Esophagus squamous epithelium (tissue), 5 donors: ENCODE results near the gene PCARE. TPM values are rescaled to one million over a fixed set of nuclear protein-coding genes. Genes with fewer than 3 reads are reported as not detected.

Source experiments
- DNase-seq: peaks from one replicate; lab custom pipeline; 2025; lab: John Stamatoyannopoulos, UW
- H3K27ac ChIP-seq, 4 donors: fragments of 200-600 bp; sonication (generic); one replicate each; pipeline ENCODE4 v1.5.1; 2016 to 2019; ENCODE audit warnings: mild to moderate bottlenecking in 1 of 4
- H3K27me3 ChIP-seq, 4 donors: fragments of 200-600 bp; sonication (generic); 1 replicate in 3 of 4; 2 replicates in 1 of 4; pipeline versions ENCODE4 v1.5.1 to v1.6.0; 2017 to 2021; ENCODE audit warnings: antibody characterized with exemption in 1 of 4
- H3K36me3 ChIP-seq, 3 donors: fragments of 200-600 bp; sonication (generic); one replicate each; pipeline ENCODE4 v1.5.1; 2016 to 2019
- H3K4me1 ChIP-seq, 3 donors: fragments of 200-600 bp; sonication (generic); one replicate each; pipeline ENCODE4 v1.5.1; 2017 to 2019
- H3K4me3 ChIP-seq, 4 donors: fragments of 200-600 bp; sonication (generic); 1 replicate in 3 of 4; 2 replicates in 1 of 4; pipeline ENCODE4 v1.5.1; 2016 to 2019; ENCODE audit warnings: mild to moderate bottlenecking in 2 of 4, moderate library complexity in 1 of 4
- H3K9me3 ChIP-seq, 3 donors: fragments of 200-600 bp; sonication (generic); one replicate each; pipeline ENCODE4 v1.5.1; 2016 to 2019
- POLR2A ChIP-seq, 4 donors: fragments of 450-650 bp; IDR thresholded peaks; one replicate each; pipeline ENCODE4 v1.6.1; 2017; ENCODE audit warnings: antibody characterized with exemption in 4 of 4, mild to moderate bottlenecking in 4 of 4, moderate library complexity in 3 of 4
- WGBS, 2 donors: methylation state at CpG; one replicate each; pipeline ENCODE4 v1.1.5; 2018; 5-methylcytosine and 5-hydroxymethylcytosine counted together
- intact Hi-C: fragments of 100-400 bp; cut with DNase I; formaldehyde crosslinking; loops from one replicate; pipeline ENCODE4 v1.15.0; 2022
- total RNA-seq, 4 donors: library from RNA; depleted of rRNA; stranded (reverse); fragments of >200 nt; gene quantifications; one replicate each; pipeline ENCODE4 v1.1.0, GENCODE V29; 2016
- TF ChIP-seq, protein P1 (sequence below), 6 experiments: fragments of 450-650 bp in 4 of 6; fragments of 200-600 bp in 2 of 6; sonication (generic) in 2 of 6; IDR thresholded peaks; one replicate each; pipeline ENCODE4 v1.5.1; 2016 to 2019; ENCODE audit warnings: antibody characterized with exemption in 6 of 6, mild to moderate bottlenecking in 4 of 6, moderate library complexity in 4 of 6
- donor health status: DM: yes; HTN: yes; CAD: no.

PCARE gene
- total RNA-seq, 4 donors from 2014 or later, result 0.04 TPM; not detected in 3

DNA sequence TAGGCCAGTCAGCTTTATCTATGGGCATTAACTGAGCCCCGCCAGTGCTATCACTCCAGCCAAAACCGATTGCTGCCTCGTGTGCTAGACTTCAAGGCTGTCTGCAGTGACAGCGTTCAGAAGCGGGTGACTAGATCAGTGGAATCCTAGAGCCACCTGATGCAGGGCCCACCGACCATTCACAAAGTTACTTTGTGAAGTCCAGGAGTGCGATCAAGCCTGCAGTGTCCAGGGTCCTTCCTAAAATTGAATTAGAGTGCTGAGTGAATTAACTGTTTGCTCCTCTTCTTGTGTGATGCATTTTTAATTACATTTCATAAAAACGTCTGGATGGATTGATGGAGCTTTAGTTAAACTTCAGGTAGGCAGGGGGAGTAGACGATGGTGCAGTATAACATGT lies 13.9 kb downstream of the PCARE start:
- H3K27ac ChIP-seq, result no peak overlapping the region
- WGBS, 2 donors, result 71 to 72% methylated on average over 7 to 9 of the region's 9 CpGs
- no peaks in the 10 kb centered on the region for H3K9me3 ChIP-seq
- H3K4me3 ChIP-seq, result no peak overlapping the region
- H3K36me3 ChIP-seq, result no peaks in the 10 kb centered on the region
- no peak for DNase-seq
- H3K4me1 ChIP-seq, result peaks cover 29 to 53% (median 30%) of the 10 kb centered on the region in 3 donors
- TF ChIP-seq, protein P1, sequence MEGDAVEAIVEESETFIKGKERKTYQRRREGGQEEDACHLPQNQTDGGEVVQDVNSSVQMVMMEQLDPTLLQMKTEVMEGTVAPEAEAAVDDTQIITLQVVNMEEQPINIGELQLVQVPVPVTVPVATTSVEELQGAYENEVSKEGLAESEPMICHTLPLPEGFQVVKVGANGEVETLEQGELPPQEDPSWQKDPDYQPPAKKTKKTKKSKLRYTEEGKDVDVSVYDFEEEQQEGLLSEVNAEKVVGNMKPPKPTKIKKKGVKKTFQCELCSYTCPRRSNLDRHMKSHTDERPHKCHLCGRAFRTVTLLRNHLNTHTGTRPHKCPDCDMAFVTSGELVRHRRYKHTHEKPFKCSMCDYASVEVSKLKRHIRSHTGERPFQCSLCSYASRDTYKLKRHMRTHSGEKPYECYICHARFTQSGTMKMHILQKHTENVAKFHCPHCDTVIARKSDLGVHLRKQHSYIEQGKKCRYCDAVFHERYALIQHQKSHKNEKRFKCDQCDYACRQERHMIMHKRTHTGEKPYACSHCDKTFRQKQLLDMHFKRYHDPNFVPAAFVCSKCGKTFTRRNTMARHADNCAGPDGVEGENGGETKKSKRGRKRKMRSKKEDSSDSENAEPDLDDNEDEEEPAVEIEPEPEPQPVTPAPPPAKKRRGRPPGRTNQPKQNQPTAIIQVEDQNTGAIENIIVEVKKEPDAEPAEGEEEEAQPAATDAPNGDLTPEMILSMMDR (IDR thresholded peaks at IDR 0.05), result no peak
- no peak for TF ChIP-seq POLR2A (IDR thresholded peaks at IDR 0.05)
- no peaks in the 10 kb centered on the region for H3K27me3 ChIP-seq
- intact Hi-C loops, result no loop called here

DNA sequence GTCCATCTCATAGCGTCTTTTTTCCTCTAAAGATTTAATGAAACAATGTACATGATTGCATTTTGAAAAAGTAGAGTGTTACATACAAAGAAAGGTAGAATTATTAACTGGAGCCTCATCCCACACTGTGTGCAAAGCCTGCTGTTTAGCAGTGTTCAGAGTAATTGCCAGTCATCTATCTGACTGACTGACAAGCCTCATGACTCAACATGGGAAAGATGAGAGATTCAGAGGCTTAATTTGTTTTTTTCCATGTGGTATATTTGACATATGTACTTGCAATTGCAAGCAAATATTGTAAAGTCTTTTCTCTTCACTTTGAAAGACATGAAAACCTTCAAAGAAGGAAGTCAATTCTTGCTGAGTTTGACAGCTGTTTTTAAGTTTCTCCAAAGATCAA lies 14.7 kb downstream of the PCARE start:
- no peak for DNase-seq
- intact Hi-C loops, result no loop called here
- H3K27ac ChIP-seq, result no peak overlapping the region
- no peaks in the 10 kb centered on the region for H3K27me3 ChIP-seq
- peaks cover 21 to 45% (median 21%) of the 10 kb centered on the region in 3 donors for H3K4me1 ChIP-seq
- 69 to 82% methylated on average over 1 of the region's 1 CpG for WGBS, 2 donors
- TF ChIP-seq POLR2A (IDR thresholded peaks at IDR 0.05), result no peak
- TF ChIP-seq, protein P1 (IDR thresholded peaks at IDR 0.05), result no peak
- H3K9me3 ChIP-seq, result no peaks in the 10 kb centered on the region
- no peak overlapping the region for H3K4me3 ChIP-seq
- H3K36me3 ChIP-seq, result no peaks in the 10 kb centered on the region

DNA sequence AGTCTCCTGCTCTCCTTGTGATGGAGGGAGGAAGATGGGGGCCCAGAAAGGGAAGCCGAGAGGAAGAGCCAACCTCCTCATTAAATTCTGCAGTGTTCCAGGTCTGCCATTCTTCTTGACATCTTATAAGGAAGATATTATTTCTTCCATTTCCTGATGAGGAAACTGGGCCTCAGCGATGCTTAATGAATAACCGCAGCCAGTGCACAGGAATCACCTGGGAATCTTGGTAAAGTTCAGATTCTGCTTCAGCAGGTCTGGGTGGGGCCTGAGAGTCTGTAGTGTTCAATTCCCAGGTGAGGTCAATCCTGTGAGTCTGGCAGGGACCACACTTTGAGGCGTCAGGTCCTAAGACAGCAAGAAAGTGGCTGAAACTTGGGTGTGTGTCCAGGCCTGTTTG lies 17.3 kb downstream of the PCARE start:
- DNase-seq, result no peak
- intact Hi-C loops, result no loop called here
- no peaks in the 10 kb centered on the region for H3K27me3 ChIP-seq
- no peak overlapping the region for H3K27ac ChIP-seq
- H3K4me3 ChIP-seq, result no peak overlapping the region
- 59 to 79% methylated on average over 3 to 4 of the region's 4 CpGs for WGBS, 2 donors
- no peaks in the 10 kb centered on the region for H3K9me3 ChIP-seq
- H3K36me3 ChIP-seq, result no peaks in the 10 kb centered on the region
- TF ChIP-seq POLR2A (IDR thresholded peaks at IDR 0.05), result no peak
- TF ChIP-seq, protein P1 (IDR thresholded peaks at IDR 0.05), result no peak
- H3K4me1 ChIP-seq, result peaks cover 13 to 37% (median 14%) of the 10 kb centered on the region in 3 donors

DNA sequence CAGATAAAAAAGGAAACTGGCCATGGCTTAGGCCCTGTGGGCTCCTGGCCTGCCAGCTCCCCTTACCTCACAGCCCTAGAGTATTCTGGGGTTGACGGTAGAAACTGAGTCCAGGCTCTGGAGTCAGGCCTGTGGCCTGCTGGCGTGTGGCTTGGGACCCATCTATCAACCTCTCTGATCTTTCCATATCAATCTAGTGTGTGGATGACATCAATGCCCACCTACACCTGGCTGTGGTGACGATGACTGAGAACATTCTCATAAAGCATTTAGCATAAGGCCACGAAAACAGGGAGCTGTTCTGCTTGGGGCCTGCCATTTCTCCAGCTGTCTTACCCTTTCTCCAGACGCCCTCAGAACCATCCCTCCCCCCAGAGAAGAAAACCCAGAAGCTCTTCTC lies 17.9 kb downstream of the PCARE start:
- Histone ChIP-seq H3K27ac (no peak overlapping the region), H3K36me3 (no peaks in the 10 kb centered on the region), H3K4me1 (peaks cover 13 to 33% (median 14%) of the 10 kb centered on the region in 3 donors), H3K9me3 (no peaks in the 10 kb centered on the region), H3K27me3 (no peaks in the 10 kb centered on the region), H3K4me3 (no peak overlapping the region)
- WGBS, 2 donors, result 90 to 100% methylated on average over 4 to 5 of the region's 5 CpGs
- TF ChIP-seq, protein P1 (IDR thresholded peaks at IDR 0.05), result no peak
- TF ChIP-seq POLR2A (IDR thresholded peaks at IDR 0.05), result no peak
- DNase-seq, result no peak
- intact Hi-C loops, result no loop called here

DNA sequence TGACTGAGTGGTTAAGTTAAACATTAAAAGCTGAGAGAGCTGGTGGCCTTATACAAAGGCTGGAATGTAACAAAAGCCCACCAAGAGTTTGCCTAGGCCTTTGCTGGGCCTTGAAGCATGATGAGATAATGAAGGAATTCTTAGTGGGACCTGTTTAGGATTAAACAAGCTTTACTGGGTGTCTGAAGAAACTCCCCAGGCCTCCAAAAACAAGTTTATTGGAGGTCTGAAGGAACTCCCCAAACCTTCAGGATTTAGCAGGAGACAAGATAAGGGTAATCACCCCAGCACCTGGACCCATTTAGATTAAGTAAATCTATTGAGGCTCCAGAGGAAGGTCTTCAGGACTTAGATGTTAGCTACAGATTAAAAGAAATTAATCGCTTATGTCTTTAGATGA lies 18.7 kb downstream of the PCARE start:
- no peak overlapping the region for H3K4me3 ChIP-seq
- intact Hi-C loops, result no loop called here
- no peak for DNase-seq
- no peak overlapping the region for H3K27ac ChIP-seq
- H3K36me3 ChIP-seq, result no peaks in the 10 kb centered on the region
- TF ChIP-seq POLR2A (IDR thresholded peaks at IDR 0.05), result no peak
- TF ChIP-seq, protein P1 (IDR thresholded peaks at IDR 0.05), result no peak
- WGBS, 2 donors, result 89 to 96% methylated on average over 1 of the region's 1 CpG
- H3K27me3 ChIP-seq, result no peaks in the 10 kb centered on the region
- H3K4me1 ChIP-seq, result peaks cover 13 to 33% (median 14%) of the 10 kb centered on the region in 3 donors
- H3K9me3 ChIP-seq, result no peaks in the 10 kb centered on the region
